GM12873 (cell line): ENCODE measurements around the gene HAGHL.

Source experiments
- CTCF ChIP-seq: IDR thresholded peaks from 2 replicates; pipeline ENCODE4 v1.5.1; 2012; ENCODE audit warnings: low read depth, mild to moderate bottlenecking, moderate library complexity, low read length, control low read depth; ENCODE audit not compliant: insufficient read depth; ENCODE audit errors: missing control alignments

The HAGHL gene

GRCh38 chr16:726438-727290 is at the start of gene HAGHL, which contains the start of gene CCDC78:
TSS of gene HAGHL (plus strand) at chr16:727106. CDS start at chr16:727510, 404 bp downstream.
TSS of gene CCDC78 (minus strand) at chr16:726443. CDS start at chr16:726367, 76 bp downstream.
- TF ChIP-seq CTCF = no peak

GRCh38 chr16:677316-678190 is 49.4 kb upstream of the HAGHL start:
- TF ChIP-seq CTCF = no peak

- TF ChIP-seq CTCF = no peak
Measured at GRCh38 chr16:678209-678857, 48.6 kb upstream of the HAGHL start.

- no peak for TF ChIP-seq CTCF
Measured at GRCh38 chr16:678858-679813, 47.8 kb upstream of the HAGHL start.

- TF ChIP-seq CTCF = no peak
Measured at GRCh38 chr16:679814-680624, 46.9 kb upstream of the HAGHL start, which contains the start of gene STUB1. TSS of gene STUB1 (plus strand) at chr16:680410. CDS start at chr16:680526, 116 bp downstream.

GRCh38 chr16:680625-680945 is 46.3 kb upstream of the HAGHL start:
- no peak for TF ChIP-seq CTCF
